Daoy (cell line): ENCODE measurements around the gene CERS6. TPM values are rescaled to one million over a fixed set of nuclear protein-coding genes. Genes with fewer than 3 reads are reported as not detected.

Experiments
- DNase-seq: peaks from one replicate; pipeline ENCODE4 v3.0.0-alpha.2; 2015; ENCODE audit warnings: low read depth
- total RNA-seq: library from RNA; depleted of rRNA; stranded (reverse); fragments of >200 nt; shearing (Covaris generic); gene quantifications from 2 replicates; pipeline ENCODE4 v1.2.3, GENCODE V29; 2014

CERS6 gene
- total RNA-seq, 1 experiment from 2014 or later: 16.4 TPM

DNA sequence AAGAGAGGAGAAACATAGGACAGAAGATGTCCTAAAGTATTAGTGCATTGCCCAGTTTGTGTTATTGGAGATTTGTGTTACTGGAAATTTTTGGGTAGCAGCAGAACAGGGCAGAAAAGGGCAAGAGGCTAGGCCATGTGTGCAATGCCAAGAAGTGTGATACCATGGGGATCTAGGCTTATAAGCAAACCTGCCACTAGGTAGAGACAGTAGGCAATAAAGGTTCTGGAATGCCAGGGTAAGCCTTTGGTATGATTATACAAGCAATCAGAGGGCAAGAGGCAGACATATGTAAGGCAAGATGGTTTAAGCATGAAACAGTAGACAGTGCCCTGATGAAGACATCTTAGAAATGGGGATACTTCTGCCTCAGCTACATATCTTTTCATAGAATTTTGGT, 12.3 kb upstream of the CERS6 start:
- DNase-seq: no peak

DNA sequence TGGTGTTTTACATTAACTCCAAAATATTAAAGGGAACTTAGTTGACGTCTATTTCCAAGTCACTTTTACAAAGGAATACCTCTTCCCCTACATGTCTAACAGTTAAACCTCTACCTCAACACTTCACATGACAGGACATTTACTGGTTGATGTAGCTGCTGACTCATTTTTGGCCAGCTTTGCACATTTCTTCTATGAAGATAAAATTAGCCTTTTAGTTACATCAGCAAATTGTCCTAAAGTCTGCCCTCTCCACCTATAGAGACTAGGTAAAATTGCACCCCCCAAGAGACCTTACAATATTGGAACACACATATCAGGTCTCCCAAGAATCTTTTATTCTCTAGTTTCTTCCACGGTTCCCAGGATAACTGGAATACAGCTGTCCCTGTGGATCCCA, 10.1 kb upstream of the CERS6 start:
- no peak for DNase-seq

DNA sequence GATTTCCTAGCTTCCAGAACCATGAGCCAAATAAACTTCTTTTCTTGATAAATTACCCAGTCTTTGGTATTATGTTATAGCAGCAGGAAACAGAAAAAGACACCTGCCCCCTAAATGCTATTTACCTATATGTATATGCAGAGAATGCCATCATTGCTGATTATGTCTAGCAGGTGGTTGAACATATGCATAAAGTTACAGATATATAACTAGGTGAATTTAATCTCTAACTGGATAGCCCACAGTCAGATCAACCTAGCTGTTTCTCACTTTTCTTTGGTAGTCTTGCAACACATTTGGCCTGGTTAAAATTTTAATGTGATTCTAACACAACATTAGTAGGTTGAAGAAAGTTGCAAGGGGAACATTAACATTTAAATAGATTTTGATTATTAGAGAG, 7.1 kb upstream of the CERS6 start:
- no peak for DNase-seq

DNA sequence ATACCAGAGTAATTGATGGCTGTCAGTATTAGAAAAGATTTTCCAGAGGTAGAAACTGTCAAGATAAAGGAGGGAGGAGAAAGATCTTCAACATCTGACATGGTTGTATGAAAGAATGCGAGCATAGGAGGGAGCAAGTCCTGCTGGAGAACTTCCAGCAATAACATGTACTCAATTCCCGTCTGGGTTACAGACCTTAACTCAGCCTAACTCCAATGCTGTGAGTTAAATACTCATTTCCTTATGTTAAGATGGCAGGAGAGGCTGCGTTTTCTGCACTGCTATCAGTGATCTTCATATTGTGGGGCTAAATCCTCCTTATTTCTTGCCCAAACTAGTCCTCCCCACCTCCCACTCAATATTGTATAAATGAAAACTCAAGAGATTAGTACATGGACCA, 6.7 kb upstream of the CERS6 start:
- DNase-seq: no peak

DNA sequence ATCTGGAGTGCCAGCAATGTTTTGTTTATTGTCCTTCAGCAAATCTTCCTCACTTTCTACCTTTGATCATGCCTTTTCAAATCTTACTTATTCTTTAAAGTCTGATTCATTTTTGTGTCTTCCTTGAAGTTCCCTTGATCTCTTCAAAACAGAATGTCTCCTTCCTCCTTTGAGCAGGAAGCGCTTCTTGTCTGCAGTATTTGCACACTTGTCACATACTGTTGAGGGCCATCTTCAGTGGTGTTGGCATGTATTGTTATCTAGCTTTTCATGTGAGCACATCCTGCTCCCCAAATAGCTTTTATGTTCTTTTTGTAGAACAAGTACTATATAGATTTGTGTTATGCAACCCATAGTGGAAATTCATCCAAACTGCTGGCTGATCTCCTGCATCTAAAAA, 5.9 kb upstream of the CERS6 start:
- no peak for DNase-seq

DNA sequence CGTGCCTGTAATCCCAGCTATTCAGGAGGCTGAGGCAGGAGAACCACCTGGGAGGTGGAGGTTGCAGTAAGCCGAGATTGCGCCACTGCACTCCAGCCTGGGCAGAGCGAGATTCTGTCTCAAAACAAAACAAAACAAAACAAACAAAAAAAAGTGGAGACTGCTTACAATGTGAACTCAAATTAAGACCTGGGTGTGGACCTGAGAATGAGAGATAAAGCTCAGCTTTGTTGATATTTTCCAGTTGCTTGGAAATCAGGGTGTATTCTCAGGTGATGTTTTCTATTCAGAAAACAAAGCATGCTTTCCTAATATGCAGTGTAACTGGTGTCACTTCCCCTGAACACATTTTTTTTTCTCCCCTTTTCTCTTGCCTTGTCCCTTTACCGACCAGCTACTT, 5.3 kb upstream of the CERS6 start:
- no peak for DNase-seq

DNA sequence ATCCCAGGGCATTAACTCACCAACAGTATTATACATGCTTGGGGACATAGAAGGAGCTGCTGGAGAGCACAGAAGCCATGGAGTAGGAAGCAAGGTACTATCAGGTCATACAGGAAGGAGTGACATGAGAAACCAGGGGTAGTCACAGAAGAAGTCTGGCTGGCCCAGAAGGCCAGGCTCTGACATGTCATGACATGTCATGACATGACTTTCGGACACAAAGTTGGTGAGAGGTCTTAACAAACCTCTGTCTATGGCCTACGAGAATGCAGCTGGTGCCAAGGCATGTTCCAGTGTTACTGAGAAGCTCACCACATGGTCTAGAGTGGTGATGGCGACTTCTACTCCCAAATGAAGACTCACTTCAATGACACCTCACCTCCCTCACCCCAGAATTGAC, 3.3 kb upstream of the CERS6 start:
- no peak for DNase-seq

DNA sequence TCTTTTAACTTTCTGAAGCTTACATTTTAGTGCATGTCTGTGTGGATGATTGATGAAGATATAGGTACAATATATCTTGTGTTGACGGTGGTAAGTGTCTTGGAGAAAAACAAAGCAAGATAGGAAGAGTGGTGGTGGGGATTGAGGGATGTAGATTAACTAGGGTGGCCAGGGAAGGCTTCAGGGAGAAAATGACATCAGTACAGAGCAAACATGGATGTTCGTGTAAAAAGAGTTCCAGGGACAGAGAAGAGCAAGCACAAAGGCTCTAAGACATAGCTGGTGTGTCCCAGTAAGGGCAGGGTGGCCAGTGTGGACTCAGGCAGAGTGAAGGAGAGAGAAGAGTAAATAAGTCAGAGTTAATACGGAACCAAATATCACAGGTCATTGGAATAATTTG, 2.7 kb upstream of the CERS6 start:
- DNase-seq: no peak

DNA sequence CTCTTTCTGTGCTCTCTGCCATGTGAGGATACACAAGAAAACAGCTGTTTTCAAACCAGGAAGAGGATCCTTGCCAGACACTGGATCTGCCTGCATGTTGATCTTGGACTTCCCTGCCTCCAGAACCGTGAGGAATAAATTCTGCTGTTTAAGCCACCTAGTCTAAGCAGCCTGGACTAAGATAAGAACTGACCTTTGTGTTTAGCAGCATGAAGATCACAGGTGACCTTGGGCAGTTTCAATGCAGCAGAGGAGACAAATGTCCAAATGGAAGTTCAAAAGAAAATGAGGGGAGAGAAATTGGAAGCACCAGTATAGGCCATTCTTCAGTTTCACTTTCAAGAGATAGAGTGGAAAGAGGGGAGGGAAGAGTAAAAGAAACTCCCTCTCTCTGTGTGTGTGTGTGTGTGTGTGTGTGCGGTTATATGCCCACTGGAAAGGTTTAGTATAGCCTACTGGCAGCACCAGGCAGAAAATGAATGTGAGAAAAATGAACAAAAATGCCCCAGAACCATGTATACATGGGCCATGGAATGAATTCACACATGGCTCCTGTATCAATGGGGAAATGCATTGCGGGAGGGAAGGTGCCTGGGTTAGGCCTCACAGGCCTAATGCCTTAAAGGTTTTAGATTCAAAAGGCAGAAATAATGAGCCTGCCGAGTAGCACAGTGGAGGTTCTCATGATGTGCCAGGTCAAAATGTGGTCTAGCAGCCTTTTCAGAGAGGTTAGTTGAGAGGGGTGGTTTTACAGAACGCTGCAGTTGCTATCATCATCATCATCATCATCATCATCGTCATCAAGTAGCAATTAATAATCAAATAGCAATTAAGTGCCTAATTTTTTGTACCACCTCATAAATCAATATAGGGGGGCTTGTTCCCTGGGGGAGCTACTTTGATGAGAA, 1.1 kb upstream of the CERS6 start:
- DNase-seq: no peak

DNA sequence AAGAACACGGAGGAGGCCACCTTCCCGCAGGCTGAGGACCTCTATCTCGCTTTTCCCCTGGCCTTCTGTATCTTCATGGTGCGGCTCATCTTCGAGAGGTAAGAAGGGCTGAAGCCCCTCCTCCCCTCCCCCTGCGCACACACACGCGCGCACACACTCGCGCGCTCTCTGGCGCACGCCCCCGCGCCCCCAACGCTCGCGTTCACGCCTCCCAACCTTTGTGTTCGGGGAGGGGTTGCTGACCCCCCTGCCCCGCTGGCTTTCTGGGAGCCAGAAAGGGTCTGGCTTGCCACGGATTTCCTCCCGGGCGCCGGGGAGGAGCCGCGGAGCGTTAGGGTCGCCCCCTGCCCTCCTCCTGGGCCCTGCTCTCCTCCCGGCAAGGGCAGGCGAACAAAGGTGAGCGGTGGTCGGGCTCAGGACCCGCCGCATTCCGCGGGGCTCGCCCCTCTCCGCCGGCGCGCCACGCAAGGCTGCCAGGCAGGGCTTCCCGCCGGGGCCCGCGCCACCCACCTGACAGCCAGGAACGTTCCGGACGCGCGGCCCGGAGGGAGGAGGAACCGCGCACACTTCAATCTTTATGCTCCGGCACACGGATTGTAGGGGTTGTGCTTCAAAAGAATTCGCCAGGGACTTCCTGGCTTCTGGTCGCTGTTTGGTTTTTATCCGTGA, 583 bp downstream of the CERS6 start:
- DNase-seq: peak; percentile 49

DNA sequence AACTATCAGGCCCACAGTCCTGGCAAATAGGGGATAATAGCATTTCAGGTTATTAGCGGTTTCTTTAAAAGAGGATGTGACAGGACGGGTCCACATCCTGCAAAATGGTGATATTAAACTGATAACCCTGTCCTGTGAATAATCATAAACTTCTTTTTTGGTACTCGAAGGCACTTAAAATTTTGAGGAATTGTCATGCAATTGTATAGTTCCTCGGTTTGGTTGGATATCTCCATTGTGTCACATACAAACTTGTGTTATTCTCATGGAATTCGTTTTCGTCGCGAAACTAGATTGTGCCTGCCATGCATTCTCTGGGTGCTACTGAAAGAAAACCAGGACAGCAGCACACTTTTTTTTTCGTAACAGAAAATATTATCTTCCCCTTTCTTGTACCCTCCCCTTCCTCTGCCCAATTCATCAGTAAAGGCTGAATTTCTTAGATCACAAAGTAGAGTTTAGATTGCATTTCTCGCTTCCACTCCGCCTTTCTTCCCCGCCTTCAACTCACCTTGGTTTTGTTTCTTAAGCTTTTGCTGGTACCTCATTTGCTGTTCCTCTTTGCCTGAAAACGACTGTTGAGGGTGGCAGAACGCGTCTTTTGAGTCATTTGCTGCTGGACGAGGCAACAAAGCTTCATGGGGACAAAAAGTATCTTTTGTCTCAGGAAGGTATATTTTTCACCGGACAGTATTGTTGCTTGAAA, 1.3 kb downstream of the CERS6 start:
- DNase-seq: no peak

DNA sequence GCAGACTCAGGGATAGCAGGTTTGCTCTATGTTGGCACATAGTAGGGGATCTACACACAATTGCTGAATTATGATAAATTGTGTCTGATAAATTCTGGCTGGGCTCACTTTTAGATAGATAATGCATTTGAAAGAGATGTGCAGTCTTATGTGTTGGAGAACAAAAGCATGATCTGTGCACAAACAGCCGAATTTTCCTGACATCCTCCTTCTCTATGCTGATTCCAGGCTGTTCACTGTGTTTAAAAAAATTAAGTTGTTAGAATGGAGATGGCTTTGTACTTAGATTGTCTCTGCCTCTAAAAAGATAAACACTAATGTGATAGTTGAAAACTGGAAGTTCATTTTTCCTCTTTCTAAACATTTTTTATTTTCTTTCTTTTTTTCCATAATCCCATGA, 2.1 kb downstream of the CERS6 start:
- no peak for DNase-seq

DNA sequence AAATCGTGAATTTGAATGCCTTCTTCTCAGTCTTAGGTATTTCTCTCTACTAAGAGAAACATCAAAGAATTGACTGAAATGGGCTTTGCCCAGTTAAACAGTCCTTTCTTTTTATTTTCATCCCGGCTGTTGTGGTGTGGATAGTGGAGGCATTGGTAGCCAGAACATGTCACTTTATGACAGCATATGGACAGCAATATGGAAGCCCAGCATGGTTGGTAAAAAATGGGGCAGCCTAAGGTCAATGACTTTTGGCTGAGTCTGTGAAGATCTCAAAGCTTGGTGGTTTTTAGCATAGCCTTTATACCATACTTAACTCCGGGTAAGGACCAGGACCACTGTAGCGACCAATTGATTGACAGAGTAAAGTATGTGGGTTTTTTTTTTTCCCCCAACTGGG, 3.2 kb downstream of the CERS6 start:
- DNase-seq: no peak

DNA sequence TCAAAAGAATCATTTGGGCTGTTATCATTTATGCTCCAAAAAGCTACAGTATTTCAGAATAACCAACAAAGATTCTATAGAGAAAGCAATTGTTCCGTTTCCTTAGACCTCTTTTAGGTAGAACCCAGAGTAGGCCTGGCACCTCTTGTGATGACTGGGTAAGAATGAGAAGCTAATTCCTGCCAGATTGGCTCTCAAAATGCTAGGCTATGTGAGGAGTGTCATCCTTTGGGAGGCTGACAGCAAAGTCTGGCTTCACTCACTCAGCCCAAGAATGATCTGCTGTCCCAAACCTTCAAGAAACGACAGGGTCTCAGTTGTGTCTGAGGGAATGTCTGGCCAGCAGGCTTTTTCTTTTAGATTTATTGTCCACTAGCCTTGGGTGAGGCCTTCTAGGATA, 4.5 kb downstream of the CERS6 start:
- no peak for DNase-seq

DNA sequence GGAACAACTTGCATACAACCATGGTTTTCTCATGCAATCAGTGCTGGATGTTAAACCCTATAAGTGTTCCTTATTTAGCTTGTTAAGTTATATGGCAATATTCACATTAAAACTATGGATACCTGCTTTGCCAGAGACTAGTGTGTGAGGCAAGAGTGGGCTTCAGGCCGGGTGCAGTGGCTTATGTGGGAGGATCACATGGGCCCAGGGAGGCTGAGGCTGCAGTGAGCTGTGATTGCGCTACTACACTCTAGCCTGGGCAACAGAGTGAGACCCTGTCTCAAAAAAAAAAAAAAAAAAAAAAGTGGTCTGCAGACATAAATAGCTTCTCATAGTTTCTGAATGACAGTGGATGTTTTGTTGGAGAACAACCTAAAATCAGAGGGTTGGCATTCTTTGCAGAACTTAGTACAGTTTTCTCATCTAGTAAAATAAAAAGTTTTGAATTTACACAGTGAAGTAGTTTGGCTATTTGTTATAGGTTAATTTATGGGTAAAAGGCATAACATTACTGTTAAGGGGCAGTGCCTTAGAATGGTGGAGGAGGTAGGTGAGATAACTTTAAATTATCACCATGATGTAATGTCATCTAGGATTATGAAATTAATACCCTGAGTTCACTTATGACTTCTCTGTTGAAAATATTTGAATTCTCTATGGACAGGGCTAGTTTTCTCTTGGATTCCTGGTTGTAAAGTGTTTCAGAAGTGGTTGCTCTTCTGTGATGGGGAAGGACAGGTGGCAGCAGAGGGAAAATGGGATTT, 5.3 kb downstream of the CERS6 start:
- DNase-seq: no peak

DNA sequence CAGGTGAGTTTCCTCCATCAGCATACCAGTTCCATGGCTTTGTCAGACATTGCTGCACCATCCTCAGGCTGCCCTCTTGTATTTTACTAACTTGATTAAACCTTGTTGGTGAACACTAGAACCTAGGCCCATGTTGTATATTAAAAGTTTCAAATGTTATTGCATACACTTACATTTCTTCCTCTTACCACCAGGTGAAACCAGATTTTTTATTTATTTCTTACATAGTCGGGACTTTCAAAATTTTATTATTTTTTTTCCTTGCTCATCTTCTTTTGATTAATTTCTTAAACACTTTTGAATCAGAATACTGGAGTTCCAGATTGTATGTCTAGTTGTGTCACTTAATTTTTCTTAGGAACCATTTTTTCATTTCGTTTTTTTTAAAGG, 5.9 kb downstream of the CERS6 start:
- DNase-seq: no peak

DNA sequence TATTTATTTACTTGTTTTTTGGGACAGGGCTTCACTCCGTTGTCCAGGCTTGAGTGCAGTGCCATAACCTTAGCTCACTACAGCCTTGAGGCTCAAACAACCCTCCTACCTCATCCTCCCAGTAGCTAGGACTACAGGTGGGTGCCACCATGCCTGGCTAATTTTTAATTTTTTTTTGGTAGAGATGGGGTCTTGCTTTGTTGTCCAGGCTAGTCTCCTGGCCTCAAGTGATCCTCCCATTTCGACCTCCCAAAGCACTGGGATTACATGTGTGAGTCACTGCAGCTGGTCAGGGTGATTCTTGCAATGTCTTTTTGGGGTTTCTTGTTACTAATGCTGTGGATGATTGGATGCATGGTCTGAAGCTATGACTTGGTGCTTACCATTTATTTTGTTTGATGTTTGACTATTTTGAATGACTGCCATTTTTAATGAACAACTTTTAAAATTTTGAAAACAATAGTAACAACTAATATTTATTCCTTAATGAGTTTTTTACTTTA, 6.5 kb downstream of the CERS6 start:
- DNase-seq: no peak

DNA sequence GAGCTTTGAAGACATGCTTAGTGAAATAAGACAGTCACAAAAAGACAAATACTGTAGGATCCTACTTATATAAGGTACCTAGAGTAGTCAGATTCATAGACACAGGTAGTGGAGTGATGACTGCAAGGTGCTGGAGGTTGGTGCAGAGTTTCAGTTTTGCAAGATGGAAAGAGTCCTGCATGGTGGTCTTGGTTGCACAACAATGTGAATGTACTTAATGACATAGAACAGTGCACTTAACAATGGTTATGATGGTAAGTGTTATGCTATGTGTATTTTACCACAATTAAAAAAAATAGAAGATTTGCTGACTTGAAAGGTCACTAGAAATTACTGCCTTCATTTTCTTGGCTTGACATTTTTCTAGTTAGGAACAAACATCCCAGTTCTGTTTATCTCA, 9.5 kb downstream of the CERS6 start:
- DNase-seq: no peak

DNA sequence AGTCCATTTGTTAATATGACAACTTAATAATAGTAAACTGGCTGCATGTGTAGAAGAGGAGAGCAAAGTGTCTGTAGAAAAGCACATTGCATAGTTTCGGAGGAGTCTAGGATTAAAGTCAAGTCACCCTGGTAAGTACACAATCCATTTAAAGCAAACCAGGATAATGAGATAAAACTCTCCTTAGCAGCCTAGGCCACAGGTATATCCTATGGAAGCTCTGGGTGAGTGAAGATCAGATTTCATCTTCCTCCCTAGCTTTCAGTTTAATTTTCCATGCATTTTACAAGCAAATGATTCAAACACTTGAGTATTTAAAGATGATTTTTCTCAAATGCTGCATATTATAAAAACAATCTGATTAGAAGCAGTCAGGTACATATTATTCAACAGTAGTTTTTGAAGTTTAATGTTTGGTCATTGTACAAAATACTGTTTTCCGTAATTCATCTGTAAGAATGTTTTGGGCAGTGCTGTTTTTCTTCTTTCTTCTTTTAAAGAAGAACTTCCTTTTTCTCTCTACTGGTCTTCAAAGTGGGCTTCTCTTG, 10.2 kb downstream of the CERS6 start:
- no peak for DNase-seq

DNA sequence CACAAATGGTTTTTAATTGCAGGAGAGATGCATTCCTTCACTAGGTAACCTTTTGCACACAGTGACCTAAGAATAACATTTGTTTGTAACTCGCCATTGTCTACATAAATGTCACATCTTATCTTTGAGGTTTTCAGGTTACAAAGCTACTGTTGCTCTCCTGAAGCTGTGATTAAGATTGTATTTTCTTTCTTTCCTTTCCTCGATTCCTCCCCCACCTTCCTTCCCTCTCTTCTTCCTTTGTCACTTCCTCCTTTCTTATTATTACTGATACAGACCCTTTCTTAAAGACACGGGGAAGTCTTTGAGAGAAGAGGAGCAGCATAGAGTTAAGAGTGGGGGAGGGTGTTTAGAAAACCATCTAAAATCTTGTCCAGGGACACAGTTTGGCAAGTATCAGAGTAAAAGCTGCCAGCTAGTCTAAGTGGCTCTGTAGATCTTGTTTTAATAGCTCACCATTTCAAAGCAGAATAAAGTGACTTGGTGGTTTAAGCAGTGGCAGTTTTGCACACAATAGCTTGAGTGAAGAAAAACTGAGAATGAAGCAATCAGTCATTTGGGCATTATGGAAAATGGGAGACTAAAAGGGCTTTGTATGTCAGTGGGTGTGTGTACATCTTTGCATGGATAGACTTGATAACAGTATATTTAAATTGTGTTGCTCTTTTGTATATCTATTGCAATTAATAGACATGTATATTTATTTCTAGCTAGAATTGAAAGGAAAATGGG, 10.9 kb downstream of the CERS6 start:
- no peak for DNase-seq

DNA sequence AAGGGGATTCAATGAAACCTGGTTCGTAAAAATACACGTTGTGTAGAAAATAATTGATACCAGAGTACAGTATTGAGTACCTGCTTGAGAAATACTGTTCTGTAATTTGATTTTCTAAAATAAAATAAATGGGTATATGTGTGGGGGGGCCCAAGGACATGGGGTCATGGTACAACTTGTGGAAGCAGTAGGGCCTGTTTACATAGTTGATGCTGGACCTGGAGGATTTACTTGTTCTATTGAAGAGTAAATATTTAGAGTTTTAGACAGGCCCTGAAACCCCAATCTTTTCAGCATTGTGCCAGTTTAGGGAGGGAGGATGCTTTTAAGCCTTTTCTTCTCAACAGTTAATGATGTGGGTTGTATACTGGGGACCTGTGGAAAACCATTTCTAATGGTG, 11.7 kb downstream of the CERS6 start:
- DNase-seq: no peak
